Sciatic nerve (tissue), 2 donors: ENCODE results near the gene ZNF503. TPM values are rescaled to one million over a fixed set of nuclear protein-coding genes. Genes with fewer than 3 reads are reported as not detected.

Source experiments
- ATAC-seq: fragments of 200-7000 bp; cut with Tn5 transposase; one replicate; pipeline ENCODE4 v1.9.1; 2020; ENCODE audit warnings: mild to moderate bottlenecking, moderate library complexity
- DNase-seq: peaks from one replicate; pipeline ENCODE4 v3.0.0-alpha.2; 2020; ENCODE audit warnings: low spot score
- intact Hi-C: fragments of 100-400 bp; cut with DNase I; formaldehyde crosslinking; loops from one replicate; pipeline ENCODE4 v1.14.2; 2022
- total RNA-seq: library from RNA; stranded (reverse); fragmentation: NEBNext Ultra II Directional; extraction: Animal tissue kit (Norgen Biotek cat#: 25700); gene quantifications from one replicate; pipeline ENCODE4 v1.2.1, GENCODE V29; 2021
- donor health status: DM: no; HTN: no; CAD: no.
- donor health status: DM: no; HTN: no; CAD: no.

ZNF503 gene
- total RNA-seq, 1 donor from 2014 or later: 30.2 TPM

GRCh38 chr10:75398692-75399460, 2.7 kb downstream of the ZNF503 start:
- peak; percentile 66 for DNase-seq
- intact Hi-C loops: loop anchor here (10.0 kb wide), 2 partner anchors 516 to 906 kb away; no protein-coding TSS in a partner anchor
- no peak for ATAC-seq

- ATAC-seq: no peak
- intact Hi-C loops: loop anchor here (10.0 kb wide), 2 partner anchors 517 to 907 kb away; no protein-coding TSS in a partner anchor
- no peak for DNase-seq
These were observed 3.3 kb downstream of the ZNF503 start for GRCh38 chr10:75398200-75398691.

GRCh38 chr10:75397496-75398199, 3.9 kb downstream of the ZNF503 start:
- DNase-seq (no peak), ATAC-seq (no peak)
- intact Hi-C loops: loop anchor here (10.0 kb wide), 2 partner anchors 517 to 907 kb away; no protein-coding TSS in a partner anchor

GRCh38 chr10:75396631-75397495, 4.7 kb downstream of the ZNF503 start:
- DNase-seq: no peak
- no peak for ATAC-seq

GRCh38 chr10:75395932-75396630, 5.5 kb downstream of the ZNF503 start:
- intact Hi-C loops: loop anchor here (10.0 kb wide), 2 partner anchors 519 to 909 kb away; no protein-coding TSS in a partner anchor
- no peak for ATAC-seq
- no peak for DNase-seq

More at GRCh38 chr10:75396631-75397495, 4.7 kb downstream of the ZNF503 start:
- intact Hi-C loops: loop anchor here (10.0 kb wide), 2 partner anchors 518 to 908 kb away; no protein-coding TSS in a partner anchor

- peak; percentile 79 for DNase-seq
- intact Hi-C loops: loop anchor here (10.0 kb wide), 2 partner anchors 520 to 910 kb away; no protein-coding TSS in a partner anchor
- ATAC-seq: peak; percentile 42
These were observed 6.3 kb downstream of the ZNF503 start for GRCh38 chr10:75395066-75395931.

- intact Hi-C loops: loop anchor here (10.0 kb wide), 2 partner anchors 521 to 911 kb away; no protein-coding TSS in a partner anchor
- no peak for DNase-seq
- no peak for ATAC-seq
These were observed 7.3 kb downstream of the ZNF503 start for GRCh38 chr10:75394221-75394620.

- no peak for DNase-seq
- intact Hi-C loops: loop anchor here (10.0 kb wide), 2 partner anchors 522 to 912 kb away; no protein-coding TSS in a partner anchor
- ATAC-seq: no peak
These were observed 8.8 kb downstream of the ZNF503 start for GRCh38 chr10:75392744-75393143.

GRCh38 chr10:75392271-75392670, 9.3 kb downstream of the ZNF503 start:
- ATAC-seq (no peak), DNase-seq (no peak)
- intact Hi-C loops: loop anchor here (10.0 kb wide), 2 partner anchors 523 to 913 kb away; no protein-coding TSS in a partner anchor

GRCh38 chr10:75390178-75390577, 11.4 kb downstream of the ZNF503 start:
- ATAC-seq: no peak
- intact Hi-C loops: loop anchor here (10.0 kb wide), 2 partner anchors 525 to 915 kb away; no protein-coding TSS in a partner anchor
- DNase-seq: no peak

GRCh38 chr10:75388082-75388481, 13.5 kb downstream of the ZNF503 start:
- intact Hi-C loops: no loop called here
- no peak for DNase-seq
- ATAC-seq: no peak

- ATAC-seq (no peak), DNase-seq (no peak)
- intact Hi-C loops: no loop called here
These were observed 15.4 kb downstream of the ZNF503 start for GRCh38 chr10:75386128-75386527.

- ATAC-seq (no peak), DNase-seq (no peak)
- intact Hi-C loops: no loop called here
These were observed 21.7 kb downstream of the ZNF503 start for GRCh38 chr10:75379817-75380216.

GRCh38 chr10:75379212-75379724, 22.3 kb downstream of the ZNF503 start:
- intact Hi-C loops: no loop called here
- DNase-seq (no peak), ATAC-seq (no peak)

GRCh38 chr10:75378379-75378778, 23.2 kb downstream of the ZNF503 start:
- ATAC-seq: no peak
- intact Hi-C loops: no loop called here
- no peak for DNase-seq

- DNase-seq: no peak
- intact Hi-C loops: no loop called here
- no peak for ATAC-seq
These were observed 23.7 kb downstream of the ZNF503 start for GRCh38 chr10:75377869-75378268.

GRCh38 chr10:75375838-75376237, 25.7 kb downstream of the ZNF503 start:
- intact Hi-C loops: no loop called here
- DNase-seq (no peak), ATAC-seq (peak; percentile 72)
